Stomach (tissue), 4 donors: ENCODE results near the gene LRRC27.

ENCODE experiments used
- CTCF ChIP-seq, 7 experiments: fragments of 450-650 bp in 4 of 7; fragments of 200-600 bp in 3 of 7; sonication (generic) in 3 of 7; IDR thresholded peaks; one replicate each; pipeline ENCODE4 v1.5.1; 2016 to 2019; ENCODE audit warnings: antibody characterized with exemption in 7 of 7, control low read depth in 2 of 7, mild to moderate bottlenecking in 1 of 7
- EP300 ChIP-seq: sonication (generic); formaldehyde crosslinking; IDR thresholded peaks from one replicate; pipeline ENCODE4 v1.6.1; 2017; ENCODE audit warnings: antibody characterized with exemption
- POLR2A ChIP-seq, 4 donors: fragments of 450-650 bp; IDR thresholded peaks; one replicate each; pipeline ENCODE4 v1.6.1; 2016; ENCODE audit warnings: antibody characterized with exemption in 4 of 4, control low read depth in 2 of 4, mild to moderate bottlenecking in 1 of 4, moderate library complexity in 1 of 4
- POLR2AphosphoS5 ChIP-seq, 3 donors: sonication (generic); formaldehyde crosslinking; IDR thresholded peaks; one replicate each; pipeline ENCODE4 v1.6.1; 2016; ENCODE audit warnings: antibody characterized with exemption in 3 of 3

GRCh38 chr10:132328106-132328505 lies 3.9 kb upstream of the LRRC27 start:
- TF ChIP-seq CTCF (IDR thresholded peaks at IDR 0.05) (no peak), EP300 (no peak), POLR2A (IDR thresholded peaks at IDR 0.05) (no peak), POLR2AphosphoS5 (IDR thresholded peaks at IDR 0.05) (no peak)
